CD4-positive, alpha-beta T cell treated with Interleukin-2 at 100 ng/mL for 4 hours (primary cell): ENCODE measurements around the gene HSD17B2.

ENCODE experiments used
- DNase-seq: peaks from one replicate; pipeline ENCODE4 v3.0.0-alpha.2; 2020; ENCODE audit warnings: low spot score

The HSD17B2 gene

GRCh38 chr16:82019535-82019934, 15.5 kb upstream of the HSD17B2 start:
- DNase-seq, result no peak

- DNase-seq, result no peak
Observed at GRCh38 chr16:82020051-82020450, 15.0 kb upstream of the HSD17B2 start.

GRCh38 chr16:82023206-82023605, 11.8 kb upstream of the HSD17B2 start:
- DNase-seq, result no peak

GRCh38 chr16:82024316-82024715, 10.7 kb upstream of the HSD17B2 start:
- DNase-seq, result no peak

- no peak for DNase-seq
Observed at GRCh38 chr16:82024883-82025282, 10.2 kb upstream of the HSD17B2 start.

GRCh38 chr16:82027629-82028064, 7.4 kb upstream of the HSD17B2 start:
- DNase-seq, result no peak

- no peak for DNase-seq
Observed at GRCh38 chr16:82031116-82032084, 3.7 kb upstream of the HSD17B2 start.

GRCh38 chr16:82033006-82033405, 2.0 kb upstream of the HSD17B2 start:
- DNase-seq, result no peak

- no peak for DNase-seq
Observed at GRCh38 chr16:82033683-82034300, 1.3 kb upstream of the HSD17B2 start.

GRCh38 chr16:82037251-82037650, 2.2 kb downstream of the HSD17B2 start:
- no peak for DNase-seq

- DNase-seq, result no peak
Observed at GRCh38 chr16:82037666-82038065, 2.6 kb downstream of the HSD17B2 start.

GRCh38 chr16:82040296-82040695, 5.2 kb downstream of the HSD17B2 start:
- no peak for DNase-seq

GRCh38 chr16:82041542-82041941, 6.5 kb downstream of the HSD17B2 start:
- no peak for DNase-seq

GRCh38 chr16:82042144-82042543, 7.1 kb downstream of the HSD17B2 start:
- no peak for DNase-seq

GRCh38 chr16:82042846-82043245, 7.8 kb downstream of the HSD17B2 start:
- DNase-seq, result no peak

GRCh38 chr16:82043680-82044584, 8.9 kb downstream of the HSD17B2 start:
- no peak for DNase-seq

- no peak for DNase-seq
Observed at GRCh38 chr16:82044585-82044911, 9.5 kb downstream of the HSD17B2 start.

GRCh38 chr16:82045465-82045864, 10.4 kb downstream of the HSD17B2 start:
- DNase-seq, result no peak

GRCh38 chr16:82046541-82046940, 11.5 kb downstream of the HSD17B2 start:
- no peak for DNase-seq

GRCh38 chr16:82046941-82047340, 11.9 kb downstream of the HSD17B2 start:
- DNase-seq, result no peak

- DNase-seq, result no peak
Observed at GRCh38 chr16:82047374-82047773, 12.3 kb downstream of the HSD17B2 start.

- DNase-seq, result no peak
Observed at GRCh38 chr16:82047787-82048186, 12.7 kb downstream of the HSD17B2 start.
